SKM-1 treated with dmso at 0.1 percent for 144 hours (cell line): ENCODE data around the gene ANKS1B.

Experiments used
- DNase-seq: peaks from one replicate; lab custom pipeline; 2025; ENCODE audit not compliant: unreplicated experiment; lab: John Stamatoyannopoulos, UW

Gene ANKS1B

GRCh38 chr12:99966429-99966828, 18.3 kb downstream of the ANKS1B start:
- no peak for DNase-seq

- no peak for DNase-seq
Observed at GRCh38 chr12:99960311-99960710, 24.4 kb downstream of the ANKS1B start.

- DNase-seq: no peak
Observed at GRCh38 chr12:99959549-99960170, 25.1 kb downstream of the ANKS1B start.

GRCh38 chr12:99957866-99958466, 26.8 kb downstream of the ANKS1B start:
- DNase-seq: no peak

- DNase-seq: no peak
Observed at GRCh38 chr12:99954724-99955123, 30.0 kb downstream of the ANKS1B start.

GRCh38 chr12:99948370-99948769, 36.4 kb downstream of the ANKS1B start:
- no peak for DNase-seq

GRCh38 chr12:99946131-99946530, 38.6 kb downstream of the ANKS1B start:
- DNase-seq: no peak

GRCh38 chr12:99935608-99936007, 49.1 kb downstream of the ANKS1B start:
- no peak for DNase-seq

- no peak for DNase-seq
Observed at GRCh38 chr12:99926511-99927169, 58.1 kb downstream of the ANKS1B start.

- DNase-seq: no peak
Observed at GRCh38 chr12:99920353-99920960, 64.3 kb downstream of the ANKS1B start.

GRCh38 chr12:99917711-99918402, 66.9 kb downstream of the ANKS1B start:
- no peak for DNase-seq

GRCh38 chr12:99916555-99916954, 68.2 kb downstream of the ANKS1B start:
- DNase-seq: no peak

GRCh38 chr12:99915251-99916082, 69.3 kb downstream of the ANKS1B start:
- no peak for DNase-seq

GRCh38 chr12:99914206-99914605, 70.5 kb downstream of the ANKS1B start:
- DNase-seq: no peak

- no peak for DNase-seq
Observed at GRCh38 chr12:99911967-99912366, 72.8 kb downstream of the ANKS1B start.

- no peak for DNase-seq
Observed at GRCh38 chr12:99911081-99911480, 73.7 kb downstream of the ANKS1B start.

GRCh38 chr12:99910342-99910741, 74.4 kb downstream of the ANKS1B start:
- no peak for DNase-seq

- DNase-seq: no peak
Observed at GRCh38 chr12:99906786-99907579, 77.8 kb downstream of the ANKS1B start.

- DNase-seq: no peak
Observed at GRCh38 chr12:99901181-99901580, 83.6 kb downstream of the ANKS1B start.

- no peak for DNase-seq
Observed at GRCh38 chr12:99898645-99899044, 86.1 kb downstream of the ANKS1B start.
